GM13977 (cell line): ENCODE measurements around the gene TADA2B.

Source experiments
- DNase-seq: peaks from one replicate; pipeline ENCODE4 v3.0.0; 2012; ENCODE audit warnings: low spot score
- CTCF ChIP-seq: IDR thresholded peaks from 2 replicates; pipeline ENCODE4 v1.5.1; 2012; ENCODE audit warnings: mild to moderate bottlenecking, control low read depth; ENCODE audit not compliant: insufficient read depth; ENCODE audit errors: extremely low read depth, missing control alignments
- in situ Hi-C: fragments of 300-500 bp; cut with MboI; formaldehyde crosslinking; loops from one replicate; pipeline ENCODE4 v1.12.0; 2022; ENCODE audit warnings: low sequenced_read_pairs, low pct_unique_long_range_greater_than_20kb, mixed read lengths, inconsistent platforms; ENCODE audit not compliant: unreplicated experiment

The TADA2B gene

GRCh38 chr4:7052923-7053715 lies 9.9 kb downstream of the TADA2B start:
- in situ Hi-C loops = no loop called here
- no peak for DNase-seq
- no peak for TF ChIP-seq CTCF

GRCh38 chr4:7054106-7054880 lies 11.1 kb downstream of the TADA2B start:
- TF ChIP-seq CTCF = no peak
- DNase-seq = no peak
- in situ Hi-C loops = no loop called here

GRCh38 chr4:7055111-7055989 lies 12.2 kb downstream of the TADA2B start:
- no peak for DNase-seq
- in situ Hi-C loops = no loop called here
- no peak for TF ChIP-seq CTCF

GRCh38 chr4:7055990-7056325 lies 12.8 kb downstream of the TADA2B start:
- no peak for DNase-seq
- in situ Hi-C loops = no loop called here
- TF ChIP-seq CTCF = no peak

GRCh38 chr4:7058792-7059191 lies 15.6 kb downstream of the TADA2B start:
- in situ Hi-C loops = no loop called here
- TF ChIP-seq CTCF = no peak
- DNase-seq = no peak

- DNase-seq = no peak
- no peak for TF ChIP-seq CTCF
- in situ Hi-C loops = no loop called here
These were observed 16.5 kb downstream of the TADA2B start for GRCh38 chr4:7059662-7060061.
